ENCODE results near the gene SENP8.

SENP8 gene

DNA sequence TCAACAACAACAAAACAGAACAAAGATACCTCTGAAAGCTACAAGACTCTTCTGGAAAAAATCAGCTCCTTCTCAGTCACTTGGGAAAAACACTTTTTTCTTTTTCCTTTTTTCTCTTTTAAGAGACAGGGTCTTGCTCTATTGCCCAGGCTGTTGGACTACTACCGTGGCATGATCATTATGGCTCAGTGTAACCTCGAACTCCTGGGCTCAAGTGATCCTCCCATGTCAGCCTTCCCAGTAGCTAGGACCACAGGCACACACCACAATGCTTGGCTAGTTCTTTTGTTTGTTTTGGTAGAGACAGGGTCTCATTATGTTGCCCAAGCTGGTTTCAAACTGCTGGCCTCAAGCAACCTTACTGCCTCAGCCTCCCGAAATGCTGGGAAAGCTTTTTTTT, 13.1 kb upstream of the SENP8 start:
- no peak for DNase-seq (ENCODE audit: low spot score)
- H3K4me1 ChIP-seq (ENCODE audit: insufficient read depth, poor library complexity, severe bottlenecking) = peaks cover 9% of the 10 kb centered on the region
- no peaks in the 10 kb centered on the region for H3K9me3 ChIP-seq (ENCODE audit: severe bottlenecking)
- H3K27me3 ChIP-seq (ENCODE audit: insufficient read depth, poor library complexity, severe bottlenecking) = no peaks in the 10 kb centered on the region
- no peak overlapping the region for H3K4me3 ChIP-seq (ENCODE audit: severe bottlenecking)
- peaks cover 3% of the 10 kb centered on the region; the same call in 1 of the 2 replicates for H3K36me3 ChIP-seq (ENCODE audit: low read depth)
- H3K27ac ChIP-seq (ENCODE audit: poor library complexity, severe bottlenecking) = no peak overlapping the region
- TF ChIP-seq, protein P1, sequence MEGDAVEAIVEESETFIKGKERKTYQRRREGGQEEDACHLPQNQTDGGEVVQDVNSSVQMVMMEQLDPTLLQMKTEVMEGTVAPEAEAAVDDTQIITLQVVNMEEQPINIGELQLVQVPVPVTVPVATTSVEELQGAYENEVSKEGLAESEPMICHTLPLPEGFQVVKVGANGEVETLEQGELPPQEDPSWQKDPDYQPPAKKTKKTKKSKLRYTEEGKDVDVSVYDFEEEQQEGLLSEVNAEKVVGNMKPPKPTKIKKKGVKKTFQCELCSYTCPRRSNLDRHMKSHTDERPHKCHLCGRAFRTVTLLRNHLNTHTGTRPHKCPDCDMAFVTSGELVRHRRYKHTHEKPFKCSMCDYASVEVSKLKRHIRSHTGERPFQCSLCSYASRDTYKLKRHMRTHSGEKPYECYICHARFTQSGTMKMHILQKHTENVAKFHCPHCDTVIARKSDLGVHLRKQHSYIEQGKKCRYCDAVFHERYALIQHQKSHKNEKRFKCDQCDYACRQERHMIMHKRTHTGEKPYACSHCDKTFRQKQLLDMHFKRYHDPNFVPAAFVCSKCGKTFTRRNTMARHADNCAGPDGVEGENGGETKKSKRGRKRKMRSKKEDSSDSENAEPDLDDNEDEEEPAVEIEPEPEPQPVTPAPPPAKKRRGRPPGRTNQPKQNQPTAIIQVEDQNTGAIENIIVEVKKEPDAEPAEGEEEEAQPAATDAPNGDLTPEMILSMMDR (IDR thresholded peaks at IDR 0.05; ENCODE audit: poor library complexity, severe bottlenecking) = no peak
- no peak for ATAC-seq (ENCODE audit: low read depth)

DNA sequence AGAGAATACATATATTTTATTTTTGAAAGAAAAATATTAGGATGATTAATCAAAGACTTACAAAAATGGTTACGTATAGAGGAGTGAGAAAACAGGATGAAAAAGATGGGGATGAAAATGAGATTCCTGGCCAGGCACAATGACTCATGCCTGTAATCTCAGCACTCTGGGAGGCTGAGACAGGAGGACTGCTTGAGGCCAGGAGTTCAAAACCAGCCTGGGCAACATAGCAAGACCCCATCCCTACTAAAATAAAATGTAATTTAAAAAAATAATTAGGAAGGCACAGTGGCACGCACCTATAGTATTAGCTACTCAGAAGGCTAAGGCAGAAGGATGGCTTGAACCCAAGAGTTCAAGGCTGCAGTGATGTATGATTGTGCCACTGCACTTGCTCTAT, 12.1 kb upstream of the SENP8 start:
- Histone ChIP-seq H3K27me3 (ENCODE audit: insufficient read depth, poor library complexity, severe bottlenecking) (no peaks in the 10 kb centered on the region), H3K9me3 (ENCODE audit: severe bottlenecking) (no peaks in the 10 kb centered on the region), H3K27ac (ENCODE audit: poor library complexity, severe bottlenecking) (no peak overlapping the region), H3K4me1 (ENCODE audit: insufficient read depth, poor library complexity, severe bottlenecking) (peaks cover 9% of the 10 kb centered on the region), H3K4me3 (ENCODE audit: severe bottlenecking) (no peak overlapping the region), H3K36me3 (ENCODE audit: low read depth) (peaks cover 3% of the 10 kb centered on the region; the same call in 1 of the 2 replicates)
- TF ChIP-seq, protein P1 (IDR thresholded peaks at IDR 0.05; ENCODE audit: poor library complexity, severe bottlenecking) = no peak
- no peak for DNase-seq (ENCODE audit: low spot score)
- ATAC-seq (ENCODE audit: low read depth) = no peak

DNA sequence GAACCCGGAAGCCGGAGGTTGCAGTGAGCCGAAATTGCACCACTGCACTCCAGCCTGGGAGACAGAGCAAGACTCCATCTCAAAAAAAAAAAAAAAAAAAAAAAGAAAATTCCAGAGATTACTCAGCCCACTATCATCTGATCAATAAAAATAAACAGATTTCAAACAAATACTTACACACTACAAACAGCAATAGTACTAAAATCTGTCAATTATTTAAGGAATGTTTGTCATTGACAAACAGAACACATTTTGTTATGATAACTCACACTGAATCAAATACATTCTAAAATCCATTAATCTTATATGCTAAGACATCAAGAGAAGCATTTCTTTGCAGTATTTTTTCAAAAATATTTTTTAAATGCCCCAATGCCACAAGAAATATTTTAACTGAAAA, 7.8 kb upstream of the SENP8 start:
- Histone ChIP-seq H3K9me3 (ENCODE audit: severe bottlenecking) (no peaks in the 10 kb centered on the region), H3K27me3 (ENCODE audit: insufficient read depth, poor library complexity, severe bottlenecking) (no peaks in the 10 kb centered on the region), H3K36me3 (ENCODE audit: low read depth) (peaks cover 3% of the 10 kb centered on the region; the same call in 1 of the 2 replicates), H3K27ac (ENCODE audit: poor library complexity, severe bottlenecking) (no peak overlapping the region), H3K4me1 (ENCODE audit: insufficient read depth, poor library complexity, severe bottlenecking) (peaks cover 9% of the 10 kb centered on the region), H3K4me3 (ENCODE audit: severe bottlenecking) (no peak overlapping the region)
- TF ChIP-seq, protein P1 (IDR thresholded peaks at IDR 0.05; ENCODE audit: poor library complexity, severe bottlenecking) = no peak
- DNase-seq (ENCODE audit: low spot score) (no peak), ATAC-seq (ENCODE audit: low read depth) (no peak)

DNA sequence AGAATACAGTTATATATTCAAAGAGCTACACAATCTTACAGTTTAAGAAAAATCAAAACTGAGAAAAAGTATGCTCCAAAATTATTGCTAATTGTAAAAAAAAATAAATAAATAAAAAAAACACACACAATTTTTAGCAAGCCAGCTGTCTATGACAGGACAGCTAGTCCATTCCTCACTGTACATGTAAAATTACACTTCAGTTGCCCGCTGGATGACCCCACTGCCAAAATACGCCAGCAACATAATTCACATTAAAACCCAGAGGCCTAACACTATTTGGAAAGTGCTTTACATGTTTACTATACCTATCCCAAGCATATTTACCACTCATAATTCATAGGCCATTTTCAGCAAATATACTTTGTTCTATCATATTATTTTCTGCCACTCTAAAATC, 6.1 kb upstream of the SENP8 start:
- DNase-seq (ENCODE audit: low spot score) (no peak), ATAC-seq (ENCODE audit: low read depth) (no peak)
- no peak overlapping the region for H3K4me3 ChIP-seq (ENCODE audit: severe bottlenecking)
- H3K36me3 ChIP-seq (ENCODE audit: low read depth) = no peaks in the 10 kb centered on the region
- no peaks in the 10 kb centered on the region for H3K9me3 ChIP-seq (ENCODE audit: severe bottlenecking)
- H3K27me3 ChIP-seq (ENCODE audit: insufficient read depth, poor library complexity, severe bottlenecking) = no peaks in the 10 kb centered on the region
- TF ChIP-seq, protein P1 (IDR thresholded peaks at IDR 0.05; ENCODE audit: poor library complexity, severe bottlenecking) = no peak
- H3K27ac ChIP-seq (ENCODE audit: poor library complexity, severe bottlenecking) = no peak overlapping the region
- peaks cover 11% of the 10 kb centered on the region for H3K4me1 ChIP-seq (ENCODE audit: insufficient read depth, poor library complexity, severe bottlenecking)

DNA sequence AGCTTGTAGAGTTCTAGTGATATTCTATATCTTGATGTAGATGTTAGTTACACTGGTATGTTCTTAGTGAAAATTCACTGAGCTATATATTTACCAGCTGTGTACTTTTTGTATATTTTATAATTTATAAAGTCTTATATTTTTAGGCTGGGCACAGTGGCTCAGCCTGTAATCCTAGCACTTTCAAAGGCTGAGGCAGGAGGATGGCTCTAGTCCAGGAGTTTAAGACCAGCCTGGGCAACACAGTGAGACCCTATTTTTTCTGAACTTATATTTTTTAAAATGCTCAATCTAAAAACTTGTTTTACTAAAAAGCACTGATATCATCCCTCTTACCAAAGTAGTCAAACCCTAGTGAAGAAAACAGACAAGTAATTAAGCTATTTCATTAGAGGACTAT, 5.4 kb upstream of the SENP8 start:
- Histone ChIP-seq H3K36me3 (ENCODE audit: low read depth) (no peaks in the 10 kb centered on the region), H3K4me3 (ENCODE audit: severe bottlenecking) (no peak overlapping the region), H3K4me1 (ENCODE audit: insufficient read depth, poor library complexity, severe bottlenecking) (peaks cover 7% of the 10 kb centered on the region), H3K27ac (ENCODE audit: poor library complexity, severe bottlenecking) (no peak overlapping the region), H3K9me3 (ENCODE audit: severe bottlenecking) (no peaks in the 10 kb centered on the region), H3K27me3 (ENCODE audit: insufficient read depth, poor library complexity, severe bottlenecking) (no peaks in the 10 kb centered on the region)
- TF ChIP-seq, protein P1 (IDR thresholded peaks at IDR 0.05; ENCODE audit: poor library complexity, severe bottlenecking) = no peak
- ATAC-seq (ENCODE audit: low read depth) (no peak), DNase-seq (ENCODE audit: low spot score) (no peak)

Data from RWPE2 (cell line).